Smooth muscle cell (in vitro differentiated cells): ENCODE data around the gene OR2C1. TPM values are rescaled to one million over a fixed set of nuclear protein-coding genes. Genes with fewer than 3 reads are reported as not detected.

ENCODE experiments used
- DNase-seq: peaks from one replicate; lab custom pipeline; 2025; ENCODE audit not compliant: unreplicated experiment; lab: John Stamatoyannopoulos, UW
- H2AFZ ChIP-seq: fragments of 200-600 bp; sonication (generic); 2 replicates; pipeline ENCODE4 v1.6.0; 2016; ENCODE audit warnings: antibody characterized with exemption, low read depth, mild to moderate bottlenecking
- H3F3A ChIP-seq: fragments of 200-600 bp; sonication (generic); 2 replicates; pipeline ENCODE4 v1.6.0; 2017; ENCODE audit warnings: antibody characterized with exemption, low read depth
- H3K27ac ChIP-seq: fragments of 200-600 bp; sonication (generic); 2 replicates; pipeline ENCODE4 v1.5.1; 2016; ENCODE audit warnings: low read depth, mild to moderate bottlenecking
- H3K27me3 ChIP-seq: fragments of 200-600 bp; sonication (generic); 2 replicates; pipeline ENCODE4 v1.6.1; 2016; ENCODE audit warnings: low read depth, mild to moderate bottlenecking
- H3K36me3 ChIP-seq: fragments of 200-600 bp; sonication (generic); 2 replicates; pipeline ENCODE4 v1.5.1; 2016; ENCODE audit warnings: low read depth
- H3K4me1 ChIP-seq: fragments of 200-600 bp; sonication (generic); 2 replicates; pipeline ENCODE4 v1.5.1; 2016; ENCODE audit warnings: low read depth
- H3K4me2 ChIP-seq: fragments of 200-600 bp; sonication (generic); 2 replicates; pipeline ENCODE4 v1.6.0; 2016; ENCODE audit warnings: mild to moderate bottlenecking
- H3K4me3 ChIP-seq: fragments of 200-600 bp; sonication (generic); 2 replicates; pipeline ENCODE4 v1.5.1; 2016; ENCODE audit warnings: mild to moderate bottlenecking
- H3K79me2 ChIP-seq: fragments of 200-600 bp; sonication (generic); 2 replicates; pipeline ENCODE4 v1.6.0; 2016; ENCODE audit warnings: low read depth, mild to moderate bottlenecking
- H3K9ac ChIP-seq: fragments of 200-600 bp; sonication (generic); 2 replicates; pipeline ENCODE4 v1.6.0; 2016; ENCODE audit warnings: low read depth
- H3K9me3 ChIP-seq: fragments of 200-600 bp; sonication (generic); replicated peaks from 2 replicates; pipeline ENCODE4 v1.5.1; 2016; ENCODE audit warnings: low read depth
- H4K20me1 ChIP-seq: fragments of 200-600 bp; sonication (generic); 2 replicates; pipeline ENCODE4 v1.6.0; 2016; ENCODE audit warnings: low read depth
- WGBS: methylation state at CpG from one replicate; pipeline ENCODE4 v1.1.7; 2016; ENCODE audit warnings: low lambda C conversion rate; 5-methylcytosine and 5-hydroxymethylcytosine counted together
- polyA plus RNA-seq: library from polyadenylated mRNA; unstranded; fragments of >200 nt; fragmentation: Nextera tagmentation; extraction: Ambion mirVana; gene quantifications from 2 replicates; pipeline ENCODE4 v1.2.1, GENCODE V29; 2016
- total RNA-seq: library from RNA; depleted of rRNA; stranded (reverse); fragments of >200 nt; gene quantifications from 2 replicates; pipeline ENCODE4 v1.2.3, GENCODE V29; 2014
- TF ChIP-seq, protein P1 (sequence below): fragments of 200-600 bp; sonication (generic); IDR thresholded peaks from 2 replicates; pipeline ENCODE4 v1.5.1; 2017; ENCODE audit warnings: borderline replicate concordance, mild to moderate bottlenecking, antibody characterized with exemption; ENCODE audit not compliant: insufficient read depth, poor library complexity, severe bottlenecking

OR2C1 gene
- total RNA-seq (0.36 TPM in 1 of 2 replicates, not detected in the other), polyA plus RNA-seq (not detected in 2 replicates)

DNA sequence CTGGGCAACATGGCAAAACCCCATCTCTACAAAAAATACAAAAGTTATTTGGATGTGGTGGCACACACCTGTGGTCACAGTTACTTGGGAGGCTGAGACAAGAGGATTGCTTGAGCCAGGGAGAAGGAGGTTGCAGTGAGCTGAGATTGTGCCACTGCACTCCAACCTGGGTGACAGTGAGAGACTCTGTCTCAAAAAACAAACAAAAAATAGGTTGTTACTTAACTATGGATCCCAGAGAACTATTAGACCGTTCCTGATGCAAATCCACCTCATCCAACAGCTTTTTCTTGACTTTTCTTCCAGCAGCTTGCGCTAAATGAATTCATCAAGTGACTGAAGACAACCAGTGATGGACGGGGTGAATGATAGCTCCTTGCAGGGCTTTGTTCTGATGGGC lies at the start of gene OR2C1:
Gene OR2C1 (plus strand): TSS at position 301 of the 400 bp plus-strand sequence. CDS start 52 bp downstream, at position 353.
- no peak within 1 kb of the TSS for H2AFZ ChIP-seq
- TF ChIP-seq, protein P1, sequence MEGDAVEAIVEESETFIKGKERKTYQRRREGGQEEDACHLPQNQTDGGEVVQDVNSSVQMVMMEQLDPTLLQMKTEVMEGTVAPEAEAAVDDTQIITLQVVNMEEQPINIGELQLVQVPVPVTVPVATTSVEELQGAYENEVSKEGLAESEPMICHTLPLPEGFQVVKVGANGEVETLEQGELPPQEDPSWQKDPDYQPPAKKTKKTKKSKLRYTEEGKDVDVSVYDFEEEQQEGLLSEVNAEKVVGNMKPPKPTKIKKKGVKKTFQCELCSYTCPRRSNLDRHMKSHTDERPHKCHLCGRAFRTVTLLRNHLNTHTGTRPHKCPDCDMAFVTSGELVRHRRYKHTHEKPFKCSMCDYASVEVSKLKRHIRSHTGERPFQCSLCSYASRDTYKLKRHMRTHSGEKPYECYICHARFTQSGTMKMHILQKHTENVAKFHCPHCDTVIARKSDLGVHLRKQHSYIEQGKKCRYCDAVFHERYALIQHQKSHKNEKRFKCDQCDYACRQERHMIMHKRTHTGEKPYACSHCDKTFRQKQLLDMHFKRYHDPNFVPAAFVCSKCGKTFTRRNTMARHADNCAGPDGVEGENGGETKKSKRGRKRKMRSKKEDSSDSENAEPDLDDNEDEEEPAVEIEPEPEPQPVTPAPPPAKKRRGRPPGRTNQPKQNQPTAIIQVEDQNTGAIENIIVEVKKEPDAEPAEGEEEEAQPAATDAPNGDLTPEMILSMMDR, result no peak
- no peaks in the 10 kb centered on the region for H3K4me1 ChIP-seq

DNA sequence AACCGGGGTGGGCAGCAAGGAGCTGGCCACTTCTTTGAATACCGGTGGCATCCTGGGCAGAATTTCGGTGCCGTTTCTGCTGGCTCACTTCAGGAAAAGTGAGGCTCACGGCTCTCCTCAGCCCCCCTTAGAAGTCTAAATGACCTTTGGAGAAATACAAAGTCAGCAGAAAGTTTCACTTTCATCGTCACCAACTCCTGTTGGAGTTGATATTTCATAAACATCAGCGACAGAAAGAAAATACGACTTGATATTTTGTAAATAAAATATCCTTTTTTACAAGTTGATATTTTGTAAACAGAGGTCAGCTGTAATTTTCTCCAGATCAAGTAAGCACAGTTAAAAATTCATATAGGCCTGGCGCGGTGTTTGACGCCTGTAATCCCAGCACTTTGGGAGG lies 49.6 kb upstream of the OR2C1 start:
- Histone ChIP-seq H3K27me3 (no peaks in the 10 kb centered on the region), H3F3A (peaks cover 4% of the 10 kb centered on the region), H3K9me3 (peaks cover 27% of the 10 kb centered on the region), H4K20me1 (no peaks in the 10 kb centered on the region), H2AFZ (no peak overlapping the region), H3K27ac (peak overlapping the region; percentile 90), H3K4me3 (peak overlapping the region; percentile 77), H3K79me2 (peaks cover 8% of the 10 kb centered on the region), H3K4me1 (peaks cover 11% of the 10 kb centered on the region), H3K4me2 (peak overlapping the region; percentile 94), H3K9ac (no peak overlapping the region), H3K36me3 (peaks cover 39% of the 10 kb centered on the region)
- WGBS, result 86% methylated on average over 11 of the region's 11 CpGs
- TF ChIP-seq, protein P1, result no peak
- no peak for DNase-seq

More for the DNA sequence above, at the start of gene OR2C1:
- Histone ChIP-seq H3K4me3 (no peak within 1 kb of the TSS), H3K36me3 (no peaks in the 10 kb centered on the region), H4K20me1 (no peaks in the 10 kb centered on the region), H3K4me2 (no peak within 1 kb of the TSS), H3K9me3 (no peaks in the 10 kb centered on the region), H3K79me2 (no peaks in the 10 kb centered on the region), H3K27me3 (no peaks in the 10 kb centered on the region), H3K27ac (no peak within 1 kb of the TSS), H3F3A (no peaks in the 10 kb centered on the region), H3K9ac (no peak within 1 kb of the TSS)
- 83% methylated on average over 3 of the region's 3 CpGs for WGBS
- no peak for DNase-seq

DNA sequence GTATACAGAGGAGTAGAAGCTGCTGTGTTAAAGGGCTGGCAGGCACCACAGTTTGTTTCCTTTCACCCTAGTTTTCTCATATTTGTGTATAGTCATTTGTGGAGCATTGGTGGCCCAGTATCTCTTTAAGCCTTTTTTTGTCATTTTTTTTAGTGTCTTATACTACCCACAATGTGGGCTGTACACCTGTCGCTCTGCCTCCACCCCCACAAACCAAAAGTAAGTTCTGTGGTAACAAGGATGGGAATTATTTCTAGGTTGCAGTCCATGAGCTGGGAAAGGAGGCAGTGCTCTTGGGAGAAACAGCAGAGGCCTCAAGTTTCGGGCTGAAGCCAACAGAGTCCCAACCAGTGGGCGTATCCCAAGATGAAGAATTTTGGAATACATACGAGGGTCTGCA lies 44.2 kb upstream of the OR2C1 start:
- peaks cover 1% of the 10 kb centered on the region for H3K79me2 ChIP-seq
- H3K27ac ChIP-seq, result no peak overlapping the region
- H3K9ac ChIP-seq, result no peak overlapping the region
- DNase-seq, result no peak
- no peaks in the 10 kb centered on the region for H3K4me1 ChIP-seq
- no peak overlapping the region for H2AFZ ChIP-seq
- TF ChIP-seq, protein P1, result no peak
- H3K4me3 ChIP-seq, result no peak overlapping the region
- H3K27me3 ChIP-seq, result no peaks in the 10 kb centered on the region
- peaks cover 44% of the 10 kb centered on the region for H3K9me3 ChIP-seq
- H3K36me3 ChIP-seq, result peaks cover 45% of the 10 kb centered on the region
- H4K20me1 ChIP-seq, result no peaks in the 10 kb centered on the region
- no peaks in the 10 kb centered on the region for H3F3A ChIP-seq
- 93% methylated on average over 4 of the region's 4 CpGs for WGBS
- H3K4me2 ChIP-seq, result no peak overlapping the region

DNA sequence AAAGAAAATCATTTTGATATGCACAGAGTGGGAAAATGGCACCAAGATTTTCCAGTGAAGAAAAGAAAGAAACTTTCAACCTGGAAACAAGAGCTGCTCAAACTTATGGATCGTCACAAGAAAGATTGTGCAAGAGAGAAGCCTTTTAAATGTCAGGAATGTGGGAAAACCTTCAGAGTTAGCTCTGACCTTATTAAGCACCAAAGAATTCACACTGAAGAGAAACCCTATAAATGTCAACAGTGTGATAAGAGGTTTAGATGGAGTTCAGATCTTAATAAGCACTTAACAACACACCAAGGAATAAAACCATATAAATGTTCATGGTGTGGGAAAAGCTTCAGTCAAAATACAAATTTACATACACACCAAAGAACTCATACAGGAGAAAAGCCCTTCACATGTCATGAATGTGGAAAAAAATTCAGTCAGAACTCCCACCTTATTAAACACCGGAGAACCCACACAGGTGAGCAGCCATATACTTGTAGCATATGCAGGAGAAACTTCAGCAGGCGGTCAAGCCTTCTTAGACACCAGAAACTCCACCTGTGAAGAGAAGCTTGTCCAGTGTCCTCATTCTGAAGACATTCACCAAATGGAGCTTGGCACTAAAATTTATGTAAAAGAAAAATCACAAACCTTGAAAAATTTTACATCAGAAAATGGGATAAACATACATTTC lies 38.2 kb upstream of the OR2C1 start:
- Histone ChIP-seq H3F3A (no peaks in the 10 kb centered on the region), H3K4me1 (no peaks in the 10 kb centered on the region), H3K9ac (no peak overlapping the region), H2AFZ (no peak overlapping the region), H3K36me3 (peaks cover 50% of the 10 kb centered on the region), H3K27me3 (no peaks in the 10 kb centered on the region), H3K4me2 (no peak overlapping the region), H3K79me2 (no peaks in the 10 kb centered on the region), H4K20me1 (no peaks in the 10 kb centered on the region), H3K9me3 (peaks cover 50% of the 10 kb centered on the region), H3K4me3 (no peak overlapping the region), H3K27ac (no peak overlapping the region)
- WGBS, result 100% methylated on average over 3 of the region's 3 CpGs
- TF ChIP-seq, protein P1, result no peak
- DNase-seq, result no peak
